B cell (primary cell): ENCODE data around the gene POC1B. TPM values are rescaled to one million over a fixed set of nuclear protein-coding genes. Genes with fewer than 3 reads are reported as not detected.

Experiments used
- ATAC-seq: fragments of 200-7000 bp; cut with Tn5 transposase; one replicate; pipeline ENCODE4 v1.10.0; 2021; ENCODE audit warnings: low read depth, mild to moderate bottlenecking, moderate number of reproducible peaks, moderate library complexity
- CTCF ChIA-PET: fragments of 350-600 bp; sonication (Branson Sonifier 250); formaldehyde crosslinking; loops from one replicate; lab custom pipeline; 2021; ENCODE audit warnings: antibody characterized with exemption, inconsistent platforms; lab: Charles Lee
- POLR2A ChIA-PET: fragments of 350-600 bp; sonication (Branson Sonifier 250); formaldehyde crosslinking; loops from one replicate; lab custom pipeline; 2021; ENCODE audit warnings: antibody characterized with exemption; lab: Charles Lee
- DNase-seq: peaks from one replicate; pipeline ENCODE4 v3.0.0; 2013
- H2AFZ ChIP-seq: 2 replicates; pipeline ENCODE4 v1.6.1; 2012; ENCODE audit warnings: mild to moderate bottlenecking, low read depth, low read length; ENCODE audit not compliant: insufficient read depth, poor library complexity, severe bottlenecking
- H3K27ac ChIP-seq, 2 donors: 1 replicate in 1 of 2; 2 replicates in 1 of 2; pipeline ENCODE4 v1.5.1; 2012 to 2013; ENCODE audit warnings: low read length in 2 of 2, mild to moderate bottlenecking in 2 of 2, moderate library complexity in 1 of 2
- H3K27me3 ChIP-seq, 4 experiments: fragments of 200-600 bp in 1 of 4; sonication (generic) in 1 of 4; replicated peaks in 1 of 4; 1 replicate in 2 of 4; 2 replicates in 2 of 4; pipeline versions ENCODE4 v1.6.1 to v1.7.0; 2013 to 2016; ENCODE audit warnings: low read length in 3 of 4, mild to moderate bottlenecking in 2 of 4, mixed read lengths in 1 of 4, moderate library complexity in 1 of 4; ENCODE audit not compliant: insufficient read depth in 4 of 4, control insufficient read depth in 3 of 4; ENCODE audit errors: control extremely low read depth in 1 of 4
- H3K36me3 ChIP-seq, 2 experiments: replicated peaks in 1 of 2; 1 replicate in 1 of 2; 2 replicates in 1 of 2; pipeline versions ENCODE4 v1.6.1 to v1.7.1; 2013; ENCODE audit warnings: low read length in 1 of 2; ENCODE audit not compliant: insufficient read depth in 2 of 2, control insufficient read depth in 1 of 2; ENCODE audit errors: control extremely low read depth in 1 of 2, extremely low read depth in 1 of 2
- H3K4me1 ChIP-seq, 2 donors: fragments of 200-600 bp in 1 of 2; sonication (generic) in 1 of 2; 1 replicate in 1 of 2; 2 replicates in 1 of 2; pipeline versions ENCODE4 v1.5.1 to v1.6.1; 2013 to 2017; ENCODE audit warnings: low read length in 2 of 2; ENCODE audit not compliant: control insufficient read depth in 2 of 2, insufficient read depth in 2 of 2
- H3K4me2 ChIP-seq: replicated peaks from 2 replicates; pipeline ENCODE3; 2012; ENCODE audit warnings: mild to moderate bottlenecking, low read depth, low read length; ENCODE audit not compliant: poor library complexity, severe bottlenecking
- H3K4me3 ChIP-seq, 5 experiments: fragments of 200-600 bp in 1 of 5; sonication (generic) in 1 of 5; 1 replicate in 3 of 5; 2 replicates in 2 of 5; pipeline versions ENCODE4 v1.5.1 to v1.7.0; 2011 to 2016; ENCODE audit warnings: low read length in 4 of 5, mild to moderate bottlenecking in 4 of 5, low read depth in 2 of 5, control low read depth in 1 of 5, moderate library complexity in 1 of 5; ENCODE audit not compliant: insufficient read depth in 1 of 5; ENCODE audit errors: control extremely low read depth in 1 of 5, extremely low read depth in 1 of 5
- H3K79me2 ChIP-seq: fragments of 200-600 bp; sonication (generic); one replicate; pipeline ENCODE4 v1.6.0; 2016; ENCODE audit warnings: low read length; ENCODE audit not compliant: control insufficient read depth, insufficient read depth
- H3K9ac ChIP-seq: fragments of 200-600 bp; sonication (generic); 2 replicates; pipeline ENCODE4 v1.6.1; 2017; ENCODE audit warnings: mild to moderate bottlenecking, low read length, moderate library complexity
- H3K9me3 ChIP-seq, 3 donors: one replicate each; pipeline versions ENCODE4 v1.6.1 to v1.7.1; 2013; ENCODE audit warnings: low read length in 2 of 3; ENCODE audit not compliant: control insufficient read depth in 2 of 3, insufficient read depth in 1 of 3; ENCODE audit errors: control extremely low read depth in 1 of 3
- H4K20me1 ChIP-seq: 2 replicates; pipeline ENCODE4 v1.6.0; 2012; ENCODE audit warnings: mild to moderate bottlenecking, low read length; ENCODE audit not compliant: insufficient read depth, control insufficient read depth, poor library complexity, severe bottlenecking
- H3K27ac Mint-ChIP-seq: one replicate; pipeline ENCODE4 v1.8.0; 2021; ENCODE audit warnings: mixed read lengths
- H3K27me3 Mint-ChIP-seq: one replicate; pipeline ENCODE4 v1.8.0; 2021; ENCODE audit warnings: mixed read lengths
- H3K4me1 Mint-ChIP-seq: one replicate; pipeline ENCODE4 v1.8.0; 2021; ENCODE audit warnings: mixed read lengths
- H3K4me3 Mint-ChIP-seq: one replicate; pipeline ENCODE4 v1.8.0; 2021; ENCODE audit warnings: mixed read lengths
- H3K9me3 Mint-ChIP-seq: one replicate; pipeline ENCODE4 v1.8.0; 2022; ENCODE audit warnings: mixed read lengths; ENCODE audit not compliant: insufficient read depth
- CTCF ChIP-seq: fragments of 200-600 bp; IDR thresholded peaks from one replicate; pipeline ENCODE4 v1.8.0; 2022; ENCODE audit warnings: antibody characterized with exemption, mild to moderate bottlenecking
- EZH2 ChIP-seq: IDR thresholded peaks from 2 replicates; pipeline ENCODE4 v1.6.1; 2012; ENCODE audit warnings: borderline replicate concordance, low read depth, mild to moderate bottlenecking, moderate library complexity, low read length; ENCODE audit not compliant: insufficient read depth, poor library complexity, severe bottlenecking
- WGBS: methylation state at CpG from one replicate; pipeline ENCODE4 v1.1.5; 2013; ENCODE audit warnings: missing lambda C conversion rate; ENCODE audit not compliant: insufficient coverage; 5-methylcytosine and 5-hydroxymethylcytosine counted together
- intact Hi-C: fragments of 100-400 bp; cut with micrococcal nuclease; formaldehyde crosslinking; loops from one replicate; pipeline ENCODE4 v1.10.0; 2022
- polyA plus RNA-seq: library from polyadenylated mRNA; depleted of rRNA; stranded (reverse); fragments of >200 nt; gene quantifications from 2 replicates; pipeline ENCODE4 v1.2.3, GENCODE V29; 2012
- total RNA-seq, 2 donors: library from RNA; stranded (reverse); fragments of 120-200 nt in 1 of 2; gene quantifications; 1 replicate in 1 of 2; 2 replicates in 1 of 2; pipeline versions ENCODE4 v1.2.3 to v1.2.4, GENCODE V29; 2013 to 2022

Gene POC1B
- total and polyA plus RNA-seq, 2 donors (not counting 1 experiment from before 2014, with no cell fraction given): 12.0 to 39.5 TPM

GRCh38 chr12:89448526-89448925, 77.3 kb downstream of the POC1B start:
- Histone ChIP-seq H3K27me3 (no peaks in the 10 kb centered on the region), H3K36me3 (peaks cover 2 to 7% of the 10 kb centered on the region in 2 experiments), H2AFZ (no peak overlapping the region), H3K4me1 (no peaks in the 10 kb centered on the region), H3K27ac (no peak overlapping the region), H3K4me3 (no peak overlapping the region), H3K4me2 (no peak overlapping the region), H3K9me3 (peaks cover 0 to 1% (median 0%) of the 10 kb centered on the region in 3 donors), H3K9ac (no peak overlapping the region), H4K20me1 (no peaks in the 10 kb centered on the region), H3K79me2 (no peaks in the 10 kb centered on the region)
- Mint-ChIP-seq H3K4me3 (no peak overlapping the region), H3K9me3 (no peaks in the 10 kb centered on the region), H3K27me3 (no peaks in the 10 kb centered on the region), H3K4me1 (no peaks in the 10 kb centered on the region), H3K27ac (no peak overlapping the region)
- DNase-seq (no peak), ATAC-seq (no peak)
- POLR2A ChIA-PET: no interaction called here
- intact Hi-C loops: no loop called here
- TF ChIP-seq CTCF (no peak), EZH2 (no peak)
- CTCF ChIA-PET: interaction anchor here (1.6 kb wide), 1 partner anchor 14 kb away, joined by 3 read pairs; no protein-coding TSS in a partner anchor

GRCh38 chr12:89439941-89440340, 85.9 kb downstream of the POC1B start:
- POLR2A ChIA-PET: no interaction called here
- no peaks in the 10 kb centered on the region for H3K4me1 ChIP-seq
- TF ChIP-seq CTCF: no peak
- TF ChIP-seq EZH2: no peak
- no peak for ATAC-seq
- Mint-ChIP-seq H3K9me3 (no peaks in the 10 kb centered on the region), H3K4me1 (no peaks in the 10 kb centered on the region), H3K4me3 (no peak overlapping the region), H3K27me3 (no peaks in the 10 kb centered on the region), H3K27ac (no peak overlapping the region)
- no peak overlapping the region for H3K4me3 ChIP-seq
- no peaks in the 10 kb centered on the region for H3K79me2 ChIP-seq
- H3K4me2 ChIP-seq: no peak overlapping the region
- no peaks in the 10 kb centered on the region for H3K36me3 ChIP-seq
- WGBS: 97% methylated on average over 4 of the region's 4 CpGs
- no peaks in the 10 kb centered on the region for H4K20me1 ChIP-seq
- H3K27me3 ChIP-seq: no peaks in the 10 kb centered on the region
- no peak for DNase-seq
- H3K9ac ChIP-seq: no peak overlapping the region
- CTCF ChIA-PET: no interaction called here
- intact Hi-C loops: no loop called here
- no peak overlapping the region for H3K27ac ChIP-seq
- H3K9me3 ChIP-seq: peaks cover 0 to 1% (median 0%) of the 10 kb centered on the region in 3 donors
- no peak overlapping the region for H2AFZ ChIP-seq
